Measurements from ENCODE around the gene ACSM6. TPM values are rescaled to one million over a fixed set of nuclear protein-coding genes. Genes with fewer than 3 reads are reported as not detected.

ACSM6 gene
- polyA plus RNA-seq, 1 donor (not counting 4 experiments of a cell fraction or from before 2014, with no cell fraction given) = not detected

DNA sequence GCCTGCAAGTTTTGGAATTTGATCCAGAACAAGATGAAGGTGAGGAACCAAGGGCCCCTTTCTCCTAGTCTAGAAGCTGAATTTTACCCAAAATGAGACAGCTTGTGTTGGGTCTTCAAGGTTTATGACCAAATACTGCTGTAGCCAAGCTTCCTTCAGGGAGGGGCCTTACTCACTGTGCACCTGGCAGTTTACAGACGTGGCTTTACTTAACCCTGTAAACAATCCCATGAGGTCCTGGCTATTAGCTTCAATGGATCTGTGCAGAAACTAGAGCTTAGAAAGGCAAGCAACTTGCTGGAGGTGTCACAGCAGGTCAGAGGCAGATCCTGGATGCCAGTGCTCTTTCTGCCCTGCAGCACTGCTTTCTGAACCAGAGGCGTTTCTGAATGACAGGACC lies 50.1 kb downstream of the ACSM6 start:
- no peak for DNase-seq (ENCODE audit: low read depth, low spot score)
- Histone ChIP-seq H3K4me3 (ENCODE audit: control insufficient read depth in 2 of 3, extremely low read depth in 1 of 3, insufficient read depth in 2 of 3, low read depth in 1 of 3, low read length in 3 of 3) (no peak overlapping the region), H3K4me2 (ENCODE audit: control insufficient read depth, extremely low read depth, insufficient read depth, low read depth, low read length) (no peak overlapping the region), H3K79me2 (ENCODE audit: control insufficient read depth, insufficient read depth, low read length) (peaks cover 52% of the 10 kb centered on the region), H3K27me3 (ENCODE audit: control insufficient read depth, extremely low read depth, insufficient read depth, low read length) (no peaks in the 10 kb centered on the region), H3K9me3 (ENCODE audit: control insufficient read depth, low read depth, low read length) (no peaks in the 10 kb centered on the region), H2AFZ (ENCODE audit: control insufficient read depth, low read length) (no peak overlapping the region), H3K9me1 (ENCODE audit: control insufficient read depth, extremely low read depth, insufficient read depth, low read length) (no peaks in the 10 kb centered on the region), H3K27ac (ENCODE audit: control insufficient read depth, insufficient read depth, low read length) (no peak overlapping the region), H3K9ac (ENCODE audit: control insufficient read depth, extremely low read depth, insufficient read depth, low read length) (no peak overlapping the region), H4K20me1 (ENCODE audit: control insufficient read depth, extremely low read depth, insufficient read depth, low read length) (no peaks in the 10 kb centered on the region), H3K4me1 (ENCODE audit: control insufficient read depth, extremely low read depth, insufficient read depth, low read length) (peaks cover 27% of the 10 kb centered on the region), H3K36me3 (ENCODE audit: control insufficient read depth in 2 of 2, extremely low read depth in 1 of 2, insufficient read depth in 2 of 2, low read length in 2 of 2) (peaks cover 42% of the 10 kb centered on the region in 2 experiments)
- dilution Hi-C loops (cut with MboI; ENCODE audit: extremely low pct_ligation_motif_present, low sequenced_read_pairs) = no loop called here
- no peak for TF ChIP-seq EZH2 (IDR thresholded peaks at IDR 0.05; ENCODE audit: low read length)
- TF ChIP-seq, protein P1, sequence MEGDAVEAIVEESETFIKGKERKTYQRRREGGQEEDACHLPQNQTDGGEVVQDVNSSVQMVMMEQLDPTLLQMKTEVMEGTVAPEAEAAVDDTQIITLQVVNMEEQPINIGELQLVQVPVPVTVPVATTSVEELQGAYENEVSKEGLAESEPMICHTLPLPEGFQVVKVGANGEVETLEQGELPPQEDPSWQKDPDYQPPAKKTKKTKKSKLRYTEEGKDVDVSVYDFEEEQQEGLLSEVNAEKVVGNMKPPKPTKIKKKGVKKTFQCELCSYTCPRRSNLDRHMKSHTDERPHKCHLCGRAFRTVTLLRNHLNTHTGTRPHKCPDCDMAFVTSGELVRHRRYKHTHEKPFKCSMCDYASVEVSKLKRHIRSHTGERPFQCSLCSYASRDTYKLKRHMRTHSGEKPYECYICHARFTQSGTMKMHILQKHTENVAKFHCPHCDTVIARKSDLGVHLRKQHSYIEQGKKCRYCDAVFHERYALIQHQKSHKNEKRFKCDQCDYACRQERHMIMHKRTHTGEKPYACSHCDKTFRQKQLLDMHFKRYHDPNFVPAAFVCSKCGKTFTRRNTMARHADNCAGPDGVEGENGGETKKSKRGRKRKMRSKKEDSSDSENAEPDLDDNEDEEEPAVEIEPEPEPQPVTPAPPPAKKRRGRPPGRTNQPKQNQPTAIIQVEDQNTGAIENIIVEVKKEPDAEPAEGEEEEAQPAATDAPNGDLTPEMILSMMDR (optimal IDR thresholded peaks at IDR 0.05 in 1 of 3, IDR thresholded peaks at IDR 0.05 in 1 of 3, conservative IDR thresholded peaks at IDR 0.05 in 1 of 3; ENCODE audit: extremely low read depth in 1 of 3, insufficient read depth in 2 of 3, low read length in 3 of 3) = no peak
- FAIRE-seq = no peak

DNA sequence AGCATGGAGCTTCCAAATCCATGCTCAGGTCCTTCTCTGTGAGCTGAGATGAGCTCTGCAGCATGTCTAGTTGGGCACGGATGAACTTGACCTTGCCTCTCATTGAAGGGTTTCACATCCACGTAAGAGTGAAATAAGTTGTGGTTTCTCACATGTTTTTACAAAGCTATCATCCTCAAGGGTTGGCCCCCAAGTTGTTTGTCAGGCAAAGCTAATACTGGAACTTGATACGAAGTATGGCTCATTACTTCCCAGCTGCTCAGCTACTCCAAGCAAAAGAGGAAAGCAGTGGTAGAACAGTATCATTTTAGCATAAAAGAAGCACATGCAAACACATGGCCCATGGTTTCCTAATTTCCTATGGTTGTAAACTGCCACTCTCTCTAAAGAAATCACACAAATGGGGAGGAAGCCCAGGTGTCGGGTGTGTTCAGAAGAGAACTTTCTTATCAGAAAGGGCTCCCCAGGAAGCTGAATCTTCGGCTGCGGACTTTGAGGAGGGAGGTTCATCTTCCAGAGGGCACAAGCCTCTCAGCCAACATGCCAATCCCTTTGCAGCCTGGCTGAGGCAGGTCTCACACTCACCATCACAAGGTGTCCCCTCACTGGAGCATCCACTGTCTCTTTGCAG lies 51.5 kb downstream of the ACSM6 start:
- Histone ChIP-seq H3K27me3 (ENCODE audit: control insufficient read depth, extremely low read depth, insufficient read depth, low read length) (no peaks in the 10 kb centered on the region), H3K27ac (ENCODE audit: control insufficient read depth, insufficient read depth, low read length) (no peak overlapping the region), H4K20me1 (ENCODE audit: control insufficient read depth, extremely low read depth, insufficient read depth, low read length) (no peaks in the 10 kb centered on the region), H3K36me3 (ENCODE audit: control insufficient read depth in 2 of 2, extremely low read depth in 1 of 2, insufficient read depth in 2 of 2, low read length in 2 of 2) (peaks cover 41 to 47% of the 10 kb centered on the region in 2 experiments), H3K79me2 (ENCODE audit: control insufficient read depth, insufficient read depth, low read length) (peaks cover 52% of the 10 kb centered on the region), H3K9me3 (ENCODE audit: control insufficient read depth, low read depth, low read length) (no peaks in the 10 kb centered on the region), H3K4me3 (ENCODE audit: control insufficient read depth in 2 of 3, extremely low read depth in 1 of 3, insufficient read depth in 2 of 3, low read depth in 1 of 3, low read length in 3 of 3) (no peak overlapping the region), H3K4me2 (ENCODE audit: control insufficient read depth, extremely low read depth, insufficient read depth, low read depth, low read length) (no peak overlapping the region), H3K4me1 (ENCODE audit: control insufficient read depth, extremely low read depth, insufficient read depth, low read length) (peaks cover 27% of the 10 kb centered on the region), H3K9me1 (ENCODE audit: control insufficient read depth, extremely low read depth, insufficient read depth, low read length) (no peaks in the 10 kb centered on the region), H2AFZ (ENCODE audit: control insufficient read depth, low read length) (no peak overlapping the region), H3K9ac (ENCODE audit: control insufficient read depth, extremely low read depth, insufficient read depth, low read length) (no peak overlapping the region)
- FAIRE-seq = no peak
- DNase-seq (ENCODE audit: low read depth, low spot score) = no peak
- TF ChIP-seq, protein P1 (optimal IDR thresholded peaks at IDR 0.05 in 1 of 3, IDR thresholded peaks at IDR 0.05 in 1 of 3, conservative IDR thresholded peaks at IDR 0.05 in 1 of 3; ENCODE audit: extremely low read depth in 1 of 3, insufficient read depth in 2 of 3, low read length in 3 of 3) = no peak
- TF ChIP-seq EZH2 (IDR thresholded peaks at IDR 0.05; ENCODE audit: low read length) = no peak
- dilution Hi-C loops (cut with MboI; ENCODE audit: extremely low pct_ligation_motif_present, low sequenced_read_pairs) = no loop called here
